ENCODE data around the gene SUCNR1.
"Not testable (repeated sequence)": the region's sequence is repeated elsewhere in the genome, so short reads cannot be mapped to it uniquely, and the experiment has no call there.

Gene SUCNR1

GRCh38 chr3:151871639-151872468 lies 1.6 kb upstream of the SUCNR1 start:
- peak; percentile 37 for DNase-seq

GRCh38 chr3:151874079-151874478 lies 636 bp downstream of the SUCNR1 start:
- not testable (repeated sequence) for DNase-seq

GRCh38 chr3:151875759-151876158 lies 2.3 kb downstream of the SUCNR1 start:
- no peak for DNase-seq

- no peak for DNase-seq
Measured at GRCh38 chr3:151877269-151877668, 3.8 kb downstream of the SUCNR1 start.

GRCh38 chr3:151878465-151878864 lies 5.0 kb downstream of the SUCNR1 start:
- no peak for DNase-seq

- DNase-seq, result no peak
Measured at GRCh38 chr3:151879037-151879436, 5.6 kb downstream of the SUCNR1 start.

GRCh38 chr3:151879679-151880415 lies 6.4 kb downstream of the SUCNR1 start:
- DNase-seq, result no peak

- no peak for DNase-seq
Measured at GRCh38 chr3:151880416-151880690, 6.9 kb downstream of the SUCNR1 start.

GRCh38 chr3:151881137-151881536 lies 7.7 kb downstream of the SUCNR1 start:
- no peak for DNase-seq

- not testable (repeated sequence) for DNase-seq
Measured at GRCh38 chr3:151885397-151885796, 12.0 kb downstream of the SUCNR1 start.

- DNase-seq, result not testable (repeated sequence)
Measured at GRCh38 chr3:151887450-151888211, 14.2 kb downstream of the SUCNR1 start.

- no peak for DNase-seq
Measured at GRCh38 chr3:151890721-151891141, 17.3 kb downstream of the SUCNR1 start.

- no peak for DNase-seq
Measured at GRCh38 chr3:151891721-151892120, 18.3 kb downstream of the SUCNR1 start.

GRCh38 chr3:151894219-151894618 lies 20.8 kb downstream of the SUCNR1 start:
- no peak for DNase-seq

GRCh38 chr3:151895478-151896241 lies 22.2 kb downstream of the SUCNR1 start:
- DNase-seq, result no peak

- no peak for DNase-seq
Measured at GRCh38 chr3:151896246-151897012, 23.0 kb downstream of the SUCNR1 start.

- DNase-seq, result not testable (repeated sequence)
Measured at GRCh38 chr3:151898121-151898520, 24.7 kb downstream of the SUCNR1 start.

GRCh38 chr3:151898564-151899261 lies 25.3 kb downstream of the SUCNR1 start:
- not testable (repeated sequence) for DNase-seq

- no peak for DNase-seq
Measured at GRCh38 chr3:151899996-151900395, 26.6 kb downstream of the SUCNR1 start.

- no peak for DNase-seq
Measured at GRCh38 chr3:151900460-151900859, 27.0 kb downstream of the SUCNR1 start.
